Urothelium cell line (cell line): Measurements from ENCODE around the gene PDE4D.

Source experiments
- DNase-seq: peaks from one replicate; pipeline ENCODE4 v3.0.0; 2011; ENCODE audit warnings: low spot score, mixed read lengths
- FAIRE-seq: peaks from 2 replicates; lab custom pipeline; 2011; peaks lifted over from hg19 to GRCh38; lab: Jason Lieb, UNC

The PDE4D gene

DNA sequence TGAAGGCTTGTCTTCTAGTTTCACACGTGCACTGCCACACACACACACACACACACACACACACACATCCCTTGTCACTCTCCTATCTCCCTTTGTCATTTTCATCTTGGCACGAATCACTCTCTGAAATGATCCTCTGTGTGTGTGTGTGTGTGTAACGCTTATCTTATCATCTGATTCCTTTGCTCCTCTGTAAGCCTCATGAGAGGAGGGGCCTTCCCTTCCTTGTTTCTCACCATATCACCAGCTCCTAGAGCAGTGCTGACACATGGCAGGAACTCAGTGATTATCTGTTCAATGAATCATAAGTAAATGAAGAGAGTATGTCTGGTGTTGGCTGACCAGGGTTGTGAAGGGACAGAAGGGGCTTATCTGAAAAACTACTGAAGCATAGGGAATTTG lies 53.3 kb downstream of the PDE4D start:
- DNase-seq = no peak
- no peak for FAIRE-seq

DNA sequence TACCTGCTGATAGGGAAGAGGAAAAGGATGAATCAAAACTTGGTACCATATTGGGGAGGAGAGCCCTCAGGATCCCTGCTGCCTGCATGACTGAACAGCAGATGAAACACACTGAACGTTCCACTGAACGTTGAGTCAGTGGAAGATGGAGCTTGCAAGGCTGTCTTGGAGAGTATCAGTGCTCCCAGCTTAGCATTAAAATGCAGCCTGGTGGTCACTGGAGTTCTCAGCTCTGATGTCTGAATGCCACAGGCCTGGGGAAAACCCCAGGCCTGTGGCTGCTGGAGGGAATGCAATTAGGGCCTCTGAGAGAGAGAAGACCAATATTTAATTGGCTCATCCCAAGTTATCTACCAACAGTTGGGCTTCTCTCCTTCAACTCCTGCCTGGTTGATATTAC lies 54.5 kb downstream of the PDE4D start:
- no peak for FAIRE-seq

DNA sequence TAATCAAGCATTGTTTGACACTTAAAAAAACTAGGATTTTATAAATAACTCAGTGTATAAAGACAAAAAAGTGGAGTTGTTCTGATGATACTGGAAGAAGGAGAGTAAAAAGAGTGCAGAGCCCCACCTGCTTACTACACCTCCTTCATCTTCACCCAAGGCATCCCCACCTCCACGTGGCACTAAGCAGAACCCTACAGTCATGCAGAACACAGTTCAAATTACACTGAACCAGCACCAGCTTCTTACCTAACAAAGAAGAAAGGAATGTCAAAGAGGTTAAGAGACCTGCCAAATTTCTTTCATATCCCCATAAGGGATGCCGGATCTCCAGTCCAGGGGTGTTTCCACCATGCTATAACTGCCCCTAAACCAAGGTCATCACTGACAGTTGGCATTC lies 55.5 kb downstream of the PDE4D start:
- no peak for DNase-seq
- no peak for FAIRE-seq

More for the DNA sequence above, 54.5 kb downstream of the PDE4D start:
- DNase-seq = no peak

GRCh38 chr5:59837071-59837470 lies 56.5 kb downstream of the PDE4D start:
- FAIRE-seq (no peak), DNase-seq (no peak)

GRCh38 chr5:59835800-59836199 lies 57.7 kb downstream of the PDE4D start:
- DNase-seq = no peak
- no peak for FAIRE-seq

- DNase-seq = no peak
- FAIRE-seq = peak; percentile 9
These were observed 60.1 kb downstream of the PDE4D start for GRCh38 chr5:59833448-59833847.

DNA sequence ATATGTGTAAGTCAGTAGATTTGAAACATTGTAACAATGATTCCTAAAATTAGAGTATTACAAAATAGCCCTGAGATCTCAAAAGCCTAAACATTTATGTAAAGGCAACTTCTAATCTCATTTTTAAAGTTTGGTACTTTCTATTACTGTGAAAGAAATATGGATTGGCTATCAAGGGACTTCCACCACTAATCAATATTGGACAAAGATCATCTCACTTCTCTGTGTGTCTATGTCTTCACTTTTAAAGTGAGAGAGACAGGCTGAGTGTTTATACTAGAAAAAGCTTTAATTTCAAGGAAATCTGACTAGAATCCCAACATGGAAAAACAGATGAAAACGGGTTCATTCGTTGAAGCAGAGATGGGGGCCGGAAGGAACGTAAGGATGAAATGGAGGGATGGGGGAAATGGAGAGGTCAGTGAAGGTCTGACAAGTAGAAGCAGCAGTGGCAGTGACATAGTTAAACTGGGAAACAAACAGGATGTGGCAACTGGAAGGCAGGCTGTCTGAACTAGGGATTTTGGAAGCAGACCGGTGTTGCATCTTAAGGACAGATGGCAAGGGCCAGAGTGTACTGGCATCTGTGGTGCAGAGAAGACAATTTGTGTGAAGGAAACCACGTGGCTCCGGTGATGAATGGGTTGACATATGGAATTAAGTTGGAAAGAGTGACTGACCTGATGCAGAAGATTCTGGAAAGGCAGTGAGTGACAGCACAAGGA lies 60.8 kb downstream of the PDE4D start:
- no peak for FAIRE-seq
- DNase-seq = no peak

DNA sequence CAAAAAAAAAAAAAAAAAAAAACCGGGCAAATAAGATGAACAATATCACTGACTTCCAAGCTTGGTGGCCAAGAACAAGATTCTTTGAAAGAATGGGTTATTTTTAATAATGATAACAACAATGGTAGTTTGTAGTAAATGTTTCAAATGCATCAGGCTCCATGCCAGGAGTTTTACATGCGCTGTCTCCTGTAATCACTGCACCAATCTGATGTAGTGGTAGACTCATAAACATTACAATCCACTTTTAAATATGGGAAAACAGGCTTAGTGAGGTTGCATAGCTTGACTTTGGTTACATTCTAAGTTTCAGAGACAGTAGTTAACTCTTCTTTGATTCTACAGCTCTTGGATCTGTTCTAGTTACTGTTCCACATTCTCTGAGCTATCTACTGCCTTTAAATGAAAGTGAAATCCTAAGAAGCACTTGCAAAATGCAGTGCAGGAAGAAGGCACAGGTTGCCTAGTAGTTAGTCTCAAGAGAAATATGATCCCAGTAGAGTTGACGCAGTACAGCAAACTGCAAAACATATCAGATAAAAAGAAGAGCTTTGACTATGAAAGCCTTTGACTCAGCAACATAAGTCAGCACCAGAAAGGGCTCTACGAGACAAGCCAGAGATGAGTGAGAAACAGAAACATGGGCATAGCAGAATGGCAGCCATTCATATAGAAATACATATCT lies 62.1 kb downstream of the PDE4D start:
- DNase-seq (no peak), FAIRE-seq (no peak)

DNA sequence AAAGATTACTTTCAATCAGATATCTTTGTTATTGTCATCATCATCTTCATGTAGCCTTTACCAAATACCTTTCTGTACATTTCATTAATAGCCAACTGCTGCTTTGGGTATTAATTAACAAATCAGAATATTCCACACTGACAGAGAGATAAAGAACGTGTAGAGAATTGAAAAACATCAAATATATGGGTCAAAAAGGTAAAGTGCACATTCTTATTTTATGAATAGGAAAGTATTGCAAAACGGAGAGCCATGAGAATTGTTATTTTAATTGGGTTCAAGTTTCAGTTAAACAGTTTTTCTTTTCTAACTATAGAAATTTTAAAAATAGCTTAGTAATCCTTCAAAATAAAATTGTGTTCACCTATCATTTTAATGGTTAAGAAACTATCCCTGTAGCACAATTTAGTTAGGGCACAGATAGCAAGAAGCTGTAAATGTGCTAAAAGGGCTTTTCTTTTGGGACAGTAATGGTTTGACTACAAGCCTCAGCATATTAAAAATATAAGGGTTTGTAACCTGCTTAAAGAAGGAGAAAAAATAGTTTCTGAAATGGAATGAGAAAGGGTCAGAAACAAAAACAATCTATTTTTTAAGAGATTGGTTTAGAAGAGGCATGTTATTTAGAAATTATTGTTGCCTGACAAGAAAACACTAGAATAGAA lies 62.9 kb downstream of the PDE4D start:
- DNase-seq (no peak), FAIRE-seq (no peak)

DNA sequence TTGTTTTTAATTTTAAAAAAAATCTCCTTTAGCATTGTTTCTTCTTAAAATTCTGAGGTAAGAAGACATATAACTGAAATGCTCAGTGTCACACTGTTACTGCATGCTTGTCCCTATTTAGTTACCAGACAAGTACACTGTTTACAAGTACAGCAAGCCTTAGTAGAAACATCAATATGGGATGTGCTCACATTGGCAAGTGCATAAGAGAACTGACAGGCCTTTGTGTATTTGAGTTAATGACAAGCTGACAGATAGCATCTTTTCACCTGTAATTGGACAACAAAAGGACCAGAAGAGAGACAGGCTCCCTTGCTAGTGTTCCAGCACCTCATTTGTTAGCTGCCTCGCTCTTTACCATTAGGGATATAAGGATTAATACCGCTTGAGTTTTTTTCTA lies 63.6 kb downstream of the PDE4D start:
- DNase-seq (no peak), FAIRE-seq (no peak)

DNA sequence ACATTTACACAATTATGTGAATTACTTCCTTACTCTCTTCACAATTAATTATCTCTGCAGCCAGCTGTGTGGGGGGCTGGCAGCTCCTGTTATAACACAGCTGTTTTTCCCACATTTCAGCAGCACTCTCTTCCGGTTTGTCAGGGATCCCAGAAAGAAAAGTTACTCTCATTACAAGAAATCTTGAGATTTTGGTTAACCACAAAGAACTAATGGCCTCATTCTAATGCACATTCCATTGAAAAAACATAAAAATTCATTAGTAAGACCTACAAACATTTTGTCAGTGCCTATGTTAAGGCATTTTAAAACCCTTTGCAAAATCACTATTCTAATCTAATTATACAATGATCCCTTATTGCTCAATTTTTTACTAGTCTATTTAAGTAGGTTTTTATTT lies 64.1 kb downstream of the PDE4D start:
- DNase-seq (no peak), FAIRE-seq (no peak)

DNA sequence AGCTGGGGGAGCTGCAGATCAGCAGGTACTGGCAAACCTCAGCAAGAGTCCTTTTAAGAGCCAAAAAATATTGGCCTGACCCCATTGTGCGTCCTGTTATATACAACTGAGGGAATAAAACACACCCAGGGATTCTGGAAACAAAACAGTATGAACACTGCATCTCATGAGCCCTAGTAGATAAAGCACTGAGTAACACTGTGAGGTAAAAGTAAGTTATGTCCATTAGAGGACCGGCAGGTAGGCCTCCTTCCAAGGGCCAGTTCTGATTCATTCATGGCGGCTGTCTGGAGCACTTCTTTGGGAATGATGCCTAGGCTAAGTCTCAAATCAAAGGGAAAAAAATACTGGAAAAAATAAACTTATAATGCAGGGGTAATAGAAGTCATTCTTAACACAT lies 64.9 kb downstream of the PDE4D start:
- FAIRE-seq (no peak), DNase-seq (no peak)

DNA sequence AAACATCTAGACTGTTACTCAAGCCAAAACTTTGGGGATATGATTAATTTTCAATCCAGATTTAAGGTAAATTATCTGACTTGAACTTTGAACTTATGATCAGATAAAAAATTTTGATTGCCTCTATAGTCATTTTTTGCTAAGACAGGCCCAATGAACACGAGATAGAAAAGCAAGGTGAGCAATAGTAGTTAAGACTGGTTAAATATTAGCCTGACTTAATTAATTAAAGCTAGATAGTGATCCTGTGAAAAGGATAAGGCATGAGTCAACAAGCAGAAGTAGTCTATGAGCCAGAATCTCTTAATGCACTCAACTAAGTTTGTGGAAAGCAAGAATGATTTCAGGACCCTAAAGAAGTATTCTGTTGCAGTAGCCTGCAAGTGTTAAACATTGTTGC lies 66.5 kb downstream of the PDE4D start:
- FAIRE-seq (no peak), DNase-seq (no peak)

DNA sequence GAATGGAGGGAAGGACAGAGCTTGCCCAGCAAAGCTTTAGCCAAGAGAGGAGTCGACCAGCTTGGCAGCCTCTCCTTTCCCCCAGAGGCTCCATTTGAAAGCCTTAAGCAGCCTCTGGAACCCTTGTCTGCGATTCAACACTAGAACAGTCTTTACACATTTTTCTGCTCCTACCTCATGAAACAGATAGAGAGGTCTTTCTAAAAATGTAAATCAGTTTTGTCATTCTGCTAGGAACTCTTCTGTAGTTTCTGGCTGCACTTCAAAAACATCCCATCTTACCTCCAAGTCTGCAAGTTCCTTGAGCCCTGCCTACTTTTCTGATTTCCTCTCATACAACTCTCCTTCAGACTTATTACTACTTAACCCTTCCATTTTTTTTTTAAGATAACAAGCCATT lies 70.1 kb downstream of the PDE4D start:
- FAIRE-seq = no peak

DNA sequence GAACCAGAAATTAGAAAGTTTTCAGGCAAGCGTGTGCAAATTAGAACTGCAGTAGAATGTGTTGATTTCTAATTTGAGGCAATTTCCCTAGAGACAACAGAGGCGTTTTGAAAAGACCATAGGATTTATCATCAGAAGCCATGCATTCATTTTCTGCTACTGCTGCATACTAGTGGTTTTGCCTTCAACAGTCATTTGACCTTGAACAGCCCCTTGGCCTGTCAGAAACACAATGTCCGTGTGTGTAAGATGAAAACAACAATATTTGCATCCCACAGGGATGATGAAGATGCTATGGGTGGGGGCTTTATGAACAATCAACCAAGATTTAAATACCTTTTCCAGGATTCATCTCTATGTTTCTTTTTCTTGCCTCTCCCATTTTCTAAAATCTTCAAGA lies 73.7 kb downstream of the PDE4D start:
- no peak for DNase-seq
- FAIRE-seq = no peak

More for the DNA sequence above, 70.1 kb downstream of the PDE4D start:
- no peak for DNase-seq

- no peak for DNase-seq
- no peak for FAIRE-seq
These were observed 76.0 kb downstream of the PDE4D start for GRCh38 chr5:59817536-59817935.

DNA sequence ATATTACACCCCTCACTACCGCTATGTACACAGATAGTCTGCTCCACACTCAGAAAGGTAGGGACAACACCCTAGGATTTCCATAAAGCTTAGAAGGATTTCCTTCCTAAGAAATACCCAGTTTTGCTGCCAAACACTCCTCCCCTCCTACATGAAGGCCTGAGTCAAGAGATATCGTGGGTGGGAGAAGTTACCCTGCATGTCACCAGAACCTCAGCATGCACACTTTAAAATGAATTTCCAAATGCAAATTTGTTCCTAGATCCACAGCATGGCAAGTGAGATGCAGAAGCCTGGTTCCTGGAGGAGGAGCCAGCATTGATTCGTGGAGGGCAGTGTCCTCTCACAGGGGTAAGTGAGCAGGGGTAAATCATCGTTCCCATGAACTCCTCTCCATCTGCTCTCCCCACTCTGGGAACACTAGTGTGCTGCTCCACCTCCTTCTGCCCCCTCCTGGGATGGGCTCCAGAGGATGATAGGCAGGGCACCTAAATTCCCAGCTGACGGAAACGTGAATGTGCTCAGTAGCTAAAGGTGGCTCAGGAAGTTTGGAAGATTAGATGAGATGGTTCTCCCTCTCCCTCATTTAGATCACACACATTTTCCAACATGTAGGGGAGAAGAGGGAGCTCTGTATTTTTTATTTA lies 76.7 kb downstream of the PDE4D start:
- FAIRE-seq = no peak
- no peak for DNase-seq

DNA sequence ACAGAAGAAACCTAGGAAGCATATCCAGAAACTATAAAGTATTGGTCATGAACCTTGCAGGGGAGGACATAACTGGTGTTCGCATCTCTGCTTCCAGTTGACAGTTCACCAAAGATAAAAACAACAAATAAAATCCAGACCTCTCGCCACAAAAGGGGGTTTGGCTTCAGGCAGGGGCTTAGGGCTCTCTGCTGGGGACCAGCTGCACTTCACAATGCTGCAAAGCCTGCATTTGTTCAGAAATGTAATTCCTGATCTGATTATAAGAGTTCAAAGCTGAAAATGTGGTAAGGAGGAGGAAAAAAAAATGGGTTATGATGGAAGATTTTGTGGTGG lies 79.0 kb downstream of the PDE4D start:
- FAIRE-seq = no peak
- no peak for DNase-seq

DNA sequence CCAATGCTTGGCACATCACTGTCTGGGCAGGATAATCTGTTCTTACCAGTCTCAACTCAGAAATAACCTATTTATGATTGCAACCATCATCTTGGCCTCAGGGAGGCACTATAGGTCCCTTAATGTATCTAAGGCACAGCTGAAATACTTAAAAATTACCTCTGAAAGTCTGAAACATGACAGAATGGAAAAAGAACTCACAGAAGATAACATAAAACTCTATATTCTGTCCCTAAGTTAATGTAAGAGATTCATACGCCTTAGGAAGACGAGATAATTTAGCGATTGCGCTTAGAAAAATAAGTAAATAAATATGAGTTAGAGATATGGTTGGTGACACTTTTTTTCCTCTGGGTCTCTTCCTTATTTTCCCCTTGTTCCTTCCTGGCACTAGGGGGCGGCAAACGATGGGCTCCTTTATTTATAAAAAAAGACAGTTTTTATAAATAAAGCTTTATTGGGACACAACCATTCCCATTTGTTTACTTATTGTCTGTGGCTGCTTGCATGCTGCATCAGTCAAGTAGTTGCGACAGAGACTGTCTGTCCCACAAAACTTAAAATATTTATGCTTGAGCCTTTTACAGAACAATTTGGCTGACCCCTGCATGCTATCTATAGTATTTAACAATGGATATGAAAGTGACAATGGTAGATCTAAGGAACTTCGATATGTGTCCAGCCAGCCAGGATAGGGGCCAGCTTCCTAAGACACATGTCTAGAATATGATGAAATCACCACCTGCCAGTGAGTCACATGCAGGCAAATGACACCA lies 79.6 kb downstream of the PDE4D start:
- DNase-seq (peak; percentile 42), FAIRE-seq (no peak)

DNA sequence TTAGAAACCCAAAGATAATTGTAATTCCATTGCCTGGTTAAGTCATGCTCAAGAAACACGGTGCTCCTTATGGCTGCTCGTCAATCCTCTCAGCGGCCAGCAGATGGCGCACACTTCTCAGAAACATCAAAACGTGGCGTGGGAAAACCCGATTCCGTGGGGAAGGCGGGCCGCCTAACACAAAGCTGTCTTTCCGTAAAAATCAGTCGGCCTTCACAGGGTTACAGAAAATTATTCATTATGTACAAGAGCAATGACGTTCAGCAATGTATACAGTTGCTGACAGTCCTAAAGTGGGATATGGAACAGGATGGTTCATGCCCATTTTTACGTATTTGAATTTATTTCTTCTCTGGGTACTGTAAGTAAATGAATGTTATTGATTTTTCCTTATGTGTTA lies 83.5 kb downstream of the PDE4D start:
- peak; percentile 63 for DNase-seq
- peak; percentile 77 for FAIRE-seq

DNA sequence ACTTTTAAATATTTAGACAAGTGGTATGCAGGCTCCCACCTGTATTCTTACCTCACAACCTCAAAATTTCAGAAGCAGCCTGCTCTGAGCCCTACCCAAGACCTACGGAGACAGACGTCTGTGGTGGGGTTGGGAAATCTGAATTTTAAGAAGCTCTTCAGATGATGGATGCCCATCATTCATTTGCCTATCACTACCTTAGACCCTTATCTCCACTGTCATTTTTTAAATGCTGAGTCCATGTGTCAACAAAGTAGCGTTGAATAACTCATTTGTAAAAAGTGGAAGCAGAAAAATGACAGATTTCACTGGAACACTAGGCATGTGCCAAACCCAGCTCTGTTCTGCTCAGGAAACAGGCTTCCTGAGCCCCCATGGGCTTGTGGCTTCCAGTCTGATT lies 85.7 kb downstream of the PDE4D start:
- DNase-seq (no peak), FAIRE-seq (no peak)
